Fibroblast of peridontal ligament (primary cell): ENCODE measurements around the gene ALKBH4.
A peak's percentile ranks its signal among the peaks of the same experiment; 100 is the strongest.
"Not testable (repeated sequence)": the region's sequence is repeated elsewhere in the genome, so short reads cannot be mapped to it uniquely, and the experiment has no call there.

ENCODE experiments used
- DNase-seq: peaks from one replicate; pipeline ENCODE4 v3.0.0-alpha.2; 2010; ENCODE audit errors: extremely low read depth

Gene ALKBH4

GRCh38 chr7:102455596-102455995, 9.1 kb downstream of the ALKBH4 start:
- DNase-seq = no peak

- not testable (repeated sequence) for DNase-seq
These were observed 9.7 kb downstream of the ALKBH4 start for GRCh38 chr7:102454932-102455331.

- no peak for DNase-seq
These were observed 10.2 kb downstream of the ALKBH4 start for GRCh38 chr7:102454468-102454867.

- DNase-seq = no peak
These were observed 11.3 kb downstream of the ALKBH4 start for GRCh38 chr7:102453319-102453718.

GRCh38 chr7:102452451-102452850, 12.2 kb downstream of the ALKBH4 start:
- no peak for DNase-seq

GRCh38 chr7:102451371-102452054, 13.2 kb downstream of the ALKBH4 start:
- no peak for DNase-seq

GRCh38 chr7:102450242-102450641, 14.4 kb downstream of the ALKBH4 start:
- no peak for DNase-seq

GRCh38 chr7:102449136-102449535, 15.5 kb downstream of the ALKBH4 start:
- no peak for DNase-seq

- DNase-seq = no peak
These were observed 17.4 kb downstream of the ALKBH4 start for GRCh38 chr7:102447311-102447710.

- no peak for DNase-seq
These were observed 18.1 kb downstream of the ALKBH4 start for GRCh38 chr7:102446387-102447156.

- no peak for DNase-seq
These were observed 19.0 kb downstream of the ALKBH4 start for GRCh38 chr7:102445674-102446071.

- no peak for DNase-seq
These were observed 19.5 kb downstream of the ALKBH4 start for GRCh38 chr7:102444961-102445673.

GRCh38 chr7:102439963-102440795, 24.5 kb downstream of the ALKBH4 start:
- peak; percentile 33 for DNase-seq

- no peak for DNase-seq
These were observed 28.5 kb downstream of the ALKBH4 start for GRCh38 chr7:102436118-102436517.

GRCh38 chr7:102434039-102434486, 30.6 kb downstream of the ALKBH4 start:
- DNase-seq = no peak

GRCh38 chr7:102433219-102434038, 31.2 kb downstream of the ALKBH4 start, which contains the start of gene ORAI2:
TSS of gene ORAI2 (plus strand) at chr7:102433575. CDS start at chr7:102438957, 5,382 bp downstream.
- peak; percentile 47 for DNase-seq

- no peak for DNase-seq
These were observed 32.0 kb downstream of the ALKBH4 start for GRCh38 chr7:102432442-102433218.

- DNase-seq = no peak
These were observed 32.9 kb downstream of the ALKBH4 start for GRCh38 chr7:102431617-102432298.
